Endothelial cell of umbilical vein (primary cell): Measurements from ENCODE around the gene DENND6A. TPM values are rescaled to one million over a fixed set of nuclear protein-coding genes. Genes with fewer than 3 reads are reported as not detected.

Experiments
- BruUV-seq: library from RNA; stranded (reverse); fragments of 400-500 nt; replicated peaks from 2 replicates; lab custom pipeline; 2021; lab: Mats Ljungman, UMichigan
- CTCF ChIA-PET: fragments of 300-600, 350-600 bp; sonication (Branson Sonifier 250); formaldehyde crosslinking; loops from one replicate; lab custom pipeline; 2021; ENCODE audit warnings: antibody characterized with exemption, inconsistent platforms; lab: Charles Lee
- POLR2A ChIA-PET: fragments of 300-600, 350-600 bp; sonication (Branson Sonifier 250); formaldehyde crosslinking; loops from one replicate; lab custom pipeline; 2021; ENCODE audit warnings: antibody characterized with exemption, inconsistent platforms; lab: Charles Lee
- DNase-seq: peaks from one replicate; pipeline ENCODE4 v3.0.0-alpha.2; 2011; ENCODE audit warnings: low read depth, low spot score
- FAIRE-seq: peaks from 2 replicates; lab custom pipeline; 2011; peaks lifted over from hg19 to GRCh38; lab: Jason Lieb, UNC
- H2AFZ ChIP-seq: 2 replicates; pipeline ENCODE4 v1.6.0; 2012; ENCODE audit warnings: low read depth, low read length, control low read depth, inconsistent platforms
- H3K27ac ChIP-seq: 2 replicates; pipeline ENCODE4 v1.5.1; 2011; ENCODE audit warnings: low read depth, mild to moderate bottlenecking, control low read depth, low read length, moderate library complexity; ENCODE audit not compliant: insufficient read depth
- H3K27me3 ChIP-seq, 2 experiments: 2 replicates each; pipeline versions ENCODE4 v1.6.0 to v1.6.1; 2011; ENCODE audit warnings: low read length in 2 of 2, mixed read lengths in 1 of 2; ENCODE audit not compliant: control insufficient read depth in 2 of 2, insufficient read depth in 2 of 2
- H3K36me3 ChIP-seq, 2 experiments: 2 replicates in 1 of 2; 3 replicates in 1 of 2; pipeline ENCODE4 v1.5.1; 2011; ENCODE audit warnings: low read length in 2 of 2, mild to moderate bottlenecking in 1 of 2, moderate library complexity in 1 of 2; ENCODE audit not compliant: control insufficient read depth in 2 of 2, insufficient read depth in 2 of 2; ENCODE audit errors: extremely low read depth in 1 of 2
- H3K4me1 ChIP-seq: 3 replicates; pipeline ENCODE4 v1.5.1; 2011; ENCODE audit warnings: mild to moderate bottlenecking, low read length; ENCODE audit not compliant: control insufficient read depth, insufficient read depth; ENCODE audit errors: extremely low read depth
- H3K4me2 ChIP-seq: 2 replicates; pipeline ENCODE4 v1.6.1; 2011; ENCODE audit warnings: low read length, control low read depth, mixed read lengths; ENCODE audit not compliant: insufficient read depth
- H3K4me3 ChIP-seq, 3 experiments: fragments of 200-600 bp in 1 of 3; sonication (generic), shearing (Covaris generic) in 1 of 3; replicated peaks in 1 of 3; 2 replicates each; pipeline ENCODE4 v1.5.1; 2011 to 2016; ENCODE audit warnings: control low read depth in 3 of 3, low read length in 3 of 3, mild to moderate bottlenecking in 2 of 3, inconsistent platforms in 1 of 3, low read depth in 1 of 3, moderate library complexity in 1 of 3; ENCODE audit not compliant: insufficient read depth in 1 of 3
- H3K79me2 ChIP-seq: 2 replicates; pipeline ENCODE4 v1.6.0; 2012; ENCODE audit warnings: low read length, inconsistent platforms; ENCODE audit not compliant: control insufficient read depth, insufficient read depth
- H3K9ac ChIP-seq: replicated peaks from 2 replicates; pipeline ENCODE3; 2011; ENCODE audit warnings: low read length, control low read depth; ENCODE audit not compliant: insufficient read depth; ENCODE audit errors: extremely low read depth
- H3K9me1 ChIP-seq: replicated peaks from 3 replicates; pipeline ENCODE4 v1.6.0; 2011; ENCODE audit warnings: mild to moderate bottlenecking, low read length; ENCODE audit not compliant: control insufficient read depth, insufficient read depth; ENCODE audit errors: extremely low read depth
- H3K9me3 ChIP-seq: replicated peaks from 2 replicates; pipeline ENCODE4 v1.5.1; 2012; ENCODE audit warnings: low read length, inconsistent platforms; ENCODE audit not compliant: control insufficient read depth, insufficient read depth
- H4K20me1 ChIP-seq: replicated peaks from 2 replicates; pipeline ENCODE3; 2011; ENCODE audit warnings: mild to moderate bottlenecking, low read length; ENCODE audit not compliant: control insufficient read depth, insufficient read depth; ENCODE audit errors: extremely low read depth
- EZH2 ChIP-seq: IDR thresholded peaks from 2 replicates; pipeline ENCODE4 v1.6.1; 2012; ENCODE audit warnings: borderline replicate concordance, low read depth, mild to moderate bottlenecking, moderate library complexity, low read length, inconsistent platforms; ENCODE audit not compliant: severe bottlenecking
- FOS ChIP-seq: IDR thresholded peaks from 2 replicates; pipeline ENCODE4 v1.6.1; 2011; ENCODE audit warnings: mild to moderate bottlenecking, low read length, moderate library complexity, borderline replicate concordance; ENCODE audit not compliant: insufficient read depth
- GATA2 ChIP-seq: IDR thresholded peaks from 2 replicates; pipeline ENCODE4 v1.7.0; 2011; ENCODE audit warnings: low read depth, mild to moderate bottlenecking, moderate library complexity, mixed read lengths, low read length; ENCODE audit not compliant: insufficient read length, insufficient read depth
- JUN ChIP-seq: IDR thresholded peaks from 2 replicates; pipeline ENCODE4 v1.6.1; 2011; ENCODE audit warnings: borderline replicate concordance, low read depth; ENCODE audit not compliant: insufficient read length, insufficient read depth
- MYC ChIP-seq: IDR thresholded peaks from one replicate; pipeline ENCODE4 v1.6.1; 2011; ENCODE audit warnings: mild to moderate bottlenecking, low read depth, low read length
- POLR2A ChIP-seq: IDR thresholded peaks from 2 replicates; pipeline ENCODE4 v1.6.1; 2012; ENCODE audit warnings: low read depth, mild to moderate bottlenecking, control low read depth, low read length
- POLR2AphosphoS5 ChIP-seq: IDR thresholded peaks from 2 replicates; pipeline ENCODE4 v1.6.1; 2012; ENCODE audit warnings: low read depth, mild to moderate bottlenecking, control low read depth, low read length, moderate library complexity; ENCODE audit not compliant: insufficient read depth
- dilution Hi-C: fragments of 300-500 bp; cut with MboI; formaldehyde crosslinking; loops from one replicate; pipeline ENCODE4 v1.15.0; 2019; ENCODE audit warnings: low sequenced_read_pairs; ENCODE audit not compliant: extremely low pct_ligation_motif_present
- intact Hi-C: fragments of 100-400 bp; cut with micrococcal nuclease; formaldehyde crosslinking; loops from one replicate; pipeline ENCODE4 v1.10.0; 2022
- polyA plus RNA-seq, 4 experiments: library from polyadenylated mRNA; depleted of rRNA in 3 of 4; stranded (reverse) in 3 of 4; unstranded in 1 of 4; fragments of >200 nt; gene quantifications; 2 replicates each; pipeline versions ENCODE4 v1.2.1 to v1.2.3, GENCODE V29; 2011 to 2012; ENCODE audit warnings: missing spikeins in 1 of 4
- total RNA-seq: library from RNA; stranded (reverse); gene quantifications from 2 replicates; pipeline ENCODE4 v1.2.3, GENCODE V29; 2021
- TF ChIP-seq, protein P1 (sequence below), 2 donors: IDR thresholded peaks; 1 replicate in 1 of 2; 2 replicates in 1 of 2; pipeline ENCODE4 v1.5.1; 2011; ENCODE audit warnings: low read length in 2 of 2, mild to moderate bottlenecking in 2 of 2, moderate library complexity in 2 of 2, control low read depth in 1 of 2, inconsistent platforms in 1 of 2, low read depth in 1 of 2; ENCODE audit not compliant: insufficient read depth in 1 of 2; ENCODE audit errors: extremely low read depth in 1 of 2
- TF ChIP-seq, protein P2 (sequence below): IDR thresholded peaks from 2 replicates; pipeline ENCODE4 v1.6.1; 2011; ENCODE audit not compliant: insufficient read depth, insufficient read length

Gene DENND6A
- total and polyA plus RNA-seq, 2 donors (not counting 3 experiments of a cell fraction or from before 2014, with no cell fraction given), result 12.7 to 25.0 TPM

DNA sequence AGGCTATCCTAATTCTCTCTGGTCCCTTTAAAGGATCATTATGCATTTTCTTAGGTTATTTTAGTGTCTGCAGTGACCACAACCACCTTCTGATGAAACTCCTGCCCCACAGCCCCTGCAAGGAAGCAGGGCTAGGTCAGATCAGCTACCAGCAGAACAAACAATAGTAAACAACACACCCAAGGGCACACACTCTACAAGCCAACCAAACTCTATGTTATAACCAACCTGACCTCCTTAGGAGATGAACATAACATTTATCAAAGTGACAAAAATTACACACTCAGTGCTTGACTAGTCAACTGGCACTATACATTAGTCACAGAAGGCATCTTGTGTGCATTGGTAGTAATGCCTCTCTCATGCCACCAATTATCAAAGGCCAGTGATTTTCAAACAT, 17.3 kb downstream of the DENND6A start:
- Histone ChIP-seq H3K36me3 (peaks cover 0 to 2% of the 10 kb centered on the region in 2 experiments), H3K9me1 (no peaks in the 10 kb centered on the region), H3K9me3 (no peaks in the 10 kb centered on the region), H3K4me2 (no peak overlapping the region), H3K4me3 (no peak overlapping the region), H3K4me1 (peaks cover 2% of the 10 kb centered on the region), H3K79me2 (peaks cover 20% of the 10 kb centered on the region), H3K27ac (no peak overlapping the region), H4K20me1 (no peaks in the 10 kb centered on the region), H3K9ac (no peak overlapping the region), H3K27me3 (no peaks in the 10 kb centered on the region), H2AFZ (no peak overlapping the region)
- POLR2A ChIA-PET, result no interaction called here
- dilution Hi-C loops, result no loop called here
- CTCF ChIA-PET, result interaction anchor here (0.7 to 1.7 kb wide), 4 partner anchors 16 to 146 kb away, joined by 3 to 4 read pairs (median 3); no protein-coding TSS in a partner anchor
- intact Hi-C loops, result no loop called here
- FAIRE-seq (no peak), DNase-seq (no peak)
- no TSS peak for BruUV-seq
- TF ChIP-seq MYC, result no peak
- no peak for TF ChIP-seq JUN
- TF ChIP-seq FOS, result no peak
- no peak for TF ChIP-seq GATA2
- TF ChIP-seq, protein P1, sequence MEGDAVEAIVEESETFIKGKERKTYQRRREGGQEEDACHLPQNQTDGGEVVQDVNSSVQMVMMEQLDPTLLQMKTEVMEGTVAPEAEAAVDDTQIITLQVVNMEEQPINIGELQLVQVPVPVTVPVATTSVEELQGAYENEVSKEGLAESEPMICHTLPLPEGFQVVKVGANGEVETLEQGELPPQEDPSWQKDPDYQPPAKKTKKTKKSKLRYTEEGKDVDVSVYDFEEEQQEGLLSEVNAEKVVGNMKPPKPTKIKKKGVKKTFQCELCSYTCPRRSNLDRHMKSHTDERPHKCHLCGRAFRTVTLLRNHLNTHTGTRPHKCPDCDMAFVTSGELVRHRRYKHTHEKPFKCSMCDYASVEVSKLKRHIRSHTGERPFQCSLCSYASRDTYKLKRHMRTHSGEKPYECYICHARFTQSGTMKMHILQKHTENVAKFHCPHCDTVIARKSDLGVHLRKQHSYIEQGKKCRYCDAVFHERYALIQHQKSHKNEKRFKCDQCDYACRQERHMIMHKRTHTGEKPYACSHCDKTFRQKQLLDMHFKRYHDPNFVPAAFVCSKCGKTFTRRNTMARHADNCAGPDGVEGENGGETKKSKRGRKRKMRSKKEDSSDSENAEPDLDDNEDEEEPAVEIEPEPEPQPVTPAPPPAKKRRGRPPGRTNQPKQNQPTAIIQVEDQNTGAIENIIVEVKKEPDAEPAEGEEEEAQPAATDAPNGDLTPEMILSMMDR (IDR thresholded peaks at IDR 0.05; ENCODE audit: extremely low read depth in 1 of 2, insufficient read depth in 1 of 2, low read depth in 1 of 2, low read length in 2 of 2), result no peak
- TF ChIP-seq, protein P2, sequence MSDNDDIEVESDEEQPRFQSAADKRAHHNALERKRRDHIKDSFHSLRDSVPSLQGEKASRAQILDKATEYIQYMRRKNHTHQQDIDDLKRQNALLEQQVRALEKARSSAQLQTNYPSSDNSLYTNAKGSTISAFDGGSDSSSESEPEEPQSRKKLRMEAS, result no peak
- no peak for TF ChIP-seq POLR2A
- TF ChIP-seq EZH2, result no peak
- TF ChIP-seq POLR2AphosphoS5, result no peak
